A673 (cell line): ENCODE data around the gene STAC3.

Experiments used
- EZH2 ChIP-seq: fragments of 200-600 bp; sonication (generic); IDR thresholded peaks from 2 replicates; pipeline ENCODE4 v1.6.1; 2017; ENCODE audit warnings: borderline replicate concordance, low read depth, mild to moderate bottlenecking, mixed read lengths, antibody characterized with exemption, low read length; ENCODE audit not compliant: poor library complexity, severe bottlenecking
- TF ChIP-seq, protein P1 (sequence below): fragments of 300-800, 200-600 bp; sonication (generic); conservative IDR thresholded peaks from 2 replicates; pipeline ENCODE4 v1.5.1; 2017; ENCODE audit warnings: low read depth, mild to moderate bottlenecking, antibody characterized with exemption, low read length, moderate library complexity, mixed read lengths

DNA sequence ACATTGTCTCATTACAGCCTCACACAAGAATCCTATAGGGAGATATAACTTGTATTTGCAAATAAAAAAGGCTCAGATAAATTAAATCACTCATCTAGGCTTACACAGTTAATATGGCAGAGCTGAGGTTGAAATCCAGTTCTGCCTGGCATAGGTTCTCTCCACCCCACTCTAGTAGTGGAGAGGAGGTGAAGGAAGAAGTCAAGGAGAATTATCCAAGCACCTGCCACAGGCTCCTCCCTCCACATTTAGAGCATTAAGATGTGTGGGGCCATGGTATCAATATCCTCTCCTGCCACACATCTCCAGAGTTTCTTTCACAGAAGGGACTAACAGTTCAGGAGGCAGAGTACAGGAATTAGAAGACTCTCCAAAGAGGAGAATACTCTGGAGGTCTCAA, 22.5 kb upstream of the STAC3 start:
- TF ChIP-seq, protein P1, sequence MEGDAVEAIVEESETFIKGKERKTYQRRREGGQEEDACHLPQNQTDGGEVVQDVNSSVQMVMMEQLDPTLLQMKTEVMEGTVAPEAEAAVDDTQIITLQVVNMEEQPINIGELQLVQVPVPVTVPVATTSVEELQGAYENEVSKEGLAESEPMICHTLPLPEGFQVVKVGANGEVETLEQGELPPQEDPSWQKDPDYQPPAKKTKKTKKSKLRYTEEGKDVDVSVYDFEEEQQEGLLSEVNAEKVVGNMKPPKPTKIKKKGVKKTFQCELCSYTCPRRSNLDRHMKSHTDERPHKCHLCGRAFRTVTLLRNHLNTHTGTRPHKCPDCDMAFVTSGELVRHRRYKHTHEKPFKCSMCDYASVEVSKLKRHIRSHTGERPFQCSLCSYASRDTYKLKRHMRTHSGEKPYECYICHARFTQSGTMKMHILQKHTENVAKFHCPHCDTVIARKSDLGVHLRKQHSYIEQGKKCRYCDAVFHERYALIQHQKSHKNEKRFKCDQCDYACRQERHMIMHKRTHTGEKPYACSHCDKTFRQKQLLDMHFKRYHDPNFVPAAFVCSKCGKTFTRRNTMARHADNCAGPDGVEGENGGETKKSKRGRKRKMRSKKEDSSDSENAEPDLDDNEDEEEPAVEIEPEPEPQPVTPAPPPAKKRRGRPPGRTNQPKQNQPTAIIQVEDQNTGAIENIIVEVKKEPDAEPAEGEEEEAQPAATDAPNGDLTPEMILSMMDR = no peak
- TF ChIP-seq EZH2 = no peak
